Activated CD4-positive, alpha-beta T cell treated with anti-CD3 and anti-CD28 coated beads, Interleukin-2, amount 10 ng/mL, durations not matched to agents 24 days and 14 days (primary cell): ENCODE measurements around the gene RGS16. TPM values are rescaled to one million over a fixed set of nuclear protein-coding genes. Genes with fewer than 3 reads are reported as not detected.
A peak's percentile ranks its signal among the peaks of the same experiment; 100 is the strongest.
"Not testable (repeated sequence)": the region's sequence is repeated elsewhere in the genome, so short reads cannot be mapped to it uniquely, and the experiment has no call there.

Source experiments
- DNase-seq: peaks from one replicate; pipeline ENCODE4 v3.0.0; 2022
- H3K27ac Mint-ChIP-seq: one replicate; pipeline ENCODE4 v1.8.0; 2022; ENCODE audit warnings: mild to moderate bottlenecking, mixed read lengths
- H3K27me3 Mint-ChIP-seq: one replicate; pipeline ENCODE4 v1.8.0; 2022; ENCODE audit warnings: mixed read lengths
- H3K36me3 Mint-ChIP-seq: one replicate; pipeline ENCODE4 v1.8.0; 2022; ENCODE audit warnings: low read depth, mild to moderate bottlenecking, mixed read lengths
- H3K4me1 Mint-ChIP-seq: one replicate; pipeline ENCODE4 v1.8.0; 2021; ENCODE audit warnings: mixed read lengths
- H3K4me3 Mint-ChIP-seq: one replicate; pipeline ENCODE4 v1.8.0; 2022; ENCODE audit warnings: mild to moderate bottlenecking, moderate library complexity, mixed read lengths
- H3K9me3 Mint-ChIP-seq: one replicate; pipeline ENCODE4 v1.8.0; 2021; ENCODE audit warnings: mixed read lengths
- intact Hi-C: fragments of 100-400 bp; cut with micrococcal nuclease; formaldehyde crosslinking; loops from one replicate; pipeline ENCODE4 v1.15.1; 2023
- total RNA-seq: library from RNA; stranded (reverse); gene quantifications from 2 replicates; pipeline ENCODE4 v1.2.3, GENCODE V29; 2022

RGS16 gene
- total RNA-seq, 1 donor from 2014 or later: 94.3 TPM

DNA sequence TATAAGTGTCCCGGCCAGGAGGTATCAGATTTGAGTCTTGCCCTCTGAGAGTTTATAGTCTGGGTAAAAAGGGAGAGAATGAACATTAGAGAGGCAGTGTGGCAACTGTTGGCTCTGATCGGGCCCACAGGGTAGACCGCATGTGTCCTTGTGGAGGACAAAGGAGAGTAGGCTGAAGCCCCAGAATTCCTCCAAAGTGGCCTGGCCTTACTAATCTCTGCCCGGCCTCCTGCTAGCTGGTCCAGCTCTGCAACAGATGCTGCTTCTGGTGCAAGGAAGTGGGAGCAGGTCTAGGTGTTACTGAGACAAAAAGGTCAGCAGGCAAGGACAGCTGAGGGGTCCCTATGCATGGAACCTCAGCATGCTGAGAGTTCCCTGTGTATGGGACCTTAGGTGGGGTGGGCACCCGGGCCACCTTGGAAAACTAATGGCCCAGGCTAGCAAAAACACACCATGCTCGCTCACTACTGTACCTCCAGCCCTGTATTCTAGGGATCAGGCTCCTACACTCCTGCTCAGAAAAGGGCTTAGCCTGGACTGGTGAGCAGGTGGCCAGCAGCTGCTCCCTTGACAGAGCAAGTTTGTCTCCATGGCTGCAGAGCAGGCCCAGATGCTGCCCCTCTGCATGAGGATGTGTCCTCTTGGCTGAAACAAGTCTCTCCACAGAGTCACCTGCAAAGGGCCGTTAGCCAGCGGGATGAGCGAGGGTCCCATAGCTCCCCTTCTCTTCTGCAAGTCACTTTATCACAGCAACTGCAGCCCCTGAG is 30.3 kb upstream of the RGS16 start:
- Mint-ChIP-seq H3K4me3 (no peak overlapping the region), H3K36me3 (no peaks in the 10 kb centered on the region), H3K4me1 (peaks cover 33% of the 10 kb centered on the region), H3K9me3 (no peaks in the 10 kb centered on the region), H3K27me3 (peaks cover 32% of the 10 kb centered on the region), H3K27ac (no peak overlapping the region)
- no peak for DNase-seq
- intact Hi-C loops: no loop called here

DNA sequence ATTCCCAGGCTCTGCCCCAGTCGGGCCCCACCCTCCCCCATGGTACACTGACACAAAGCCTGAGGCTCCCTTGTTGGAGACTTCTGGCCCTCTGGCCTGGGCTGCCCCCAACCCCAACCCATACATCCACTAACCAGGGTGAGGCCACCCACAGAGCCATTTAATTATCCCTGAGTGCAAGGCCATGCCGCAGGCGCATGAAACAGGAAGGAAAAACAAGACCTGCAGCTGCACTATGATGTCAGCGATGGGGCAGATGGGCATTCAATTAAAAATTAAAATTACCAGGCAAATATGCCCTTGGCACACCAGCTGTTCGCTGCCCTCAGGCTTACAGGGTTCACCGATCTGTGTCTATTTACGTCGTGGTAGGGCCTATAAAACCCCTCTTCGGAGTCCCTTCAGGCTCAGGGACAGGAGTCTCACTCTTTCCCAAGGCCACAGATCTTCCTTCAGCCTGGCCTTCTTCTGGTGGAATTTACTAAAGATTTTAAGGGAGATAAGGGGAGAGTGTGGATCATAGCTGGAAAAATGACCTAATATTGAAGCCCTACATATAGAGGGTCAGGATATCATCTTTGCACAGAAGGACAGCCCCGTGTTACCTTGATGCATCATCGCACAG is 29.6 kb upstream of the RGS16 start:
- no peaks in the 10 kb centered on the region for H3K9me3 Mint-ChIP-seq
- no peak for DNase-seq
- peaks cover 32% of the 10 kb centered on the region for H3K27me3 Mint-ChIP-seq
- intact Hi-C loops: no loop called here
- no peak overlapping the region for H3K4me3 Mint-ChIP-seq
- H3K27ac Mint-ChIP-seq: no peak overlapping the region
- H3K36me3 Mint-ChIP-seq: no peaks in the 10 kb centered on the region
- H3K4me1 Mint-ChIP-seq: peaks cover 40% of the 10 kb centered on the region

DNA sequence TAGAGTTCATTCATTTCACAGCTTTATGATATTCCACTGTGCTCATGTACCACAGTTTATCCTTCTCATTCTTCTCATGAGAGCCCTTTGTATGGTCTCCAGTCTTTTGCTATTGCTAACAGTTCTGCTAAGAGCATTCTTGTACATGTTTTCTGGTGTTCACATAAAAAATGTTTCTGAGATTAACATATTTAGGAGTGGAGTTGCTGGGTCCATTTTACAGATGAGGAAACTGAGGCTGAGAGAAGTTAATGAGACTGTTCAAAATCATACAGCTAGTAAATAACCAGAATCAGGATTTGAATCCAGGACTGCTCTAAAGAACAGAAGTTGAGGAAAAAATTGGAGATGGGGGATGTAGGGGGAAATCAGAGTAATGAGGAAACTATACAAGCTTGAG is 28.8 kb upstream of the RGS16 start:
- Mint-ChIP-seq H3K36me3 (no peaks in the 10 kb centered on the region), H3K9me3 (no peaks in the 10 kb centered on the region), H3K4me1 (peaks cover 40% of the 10 kb centered on the region), H3K27me3 (peaks cover 31% of the 10 kb centered on the region), H3K4me3 (no peak overlapping the region), H3K27ac (no peak overlapping the region)
- DNase-seq: no peak
- intact Hi-C loops: no loop called here

DNA sequence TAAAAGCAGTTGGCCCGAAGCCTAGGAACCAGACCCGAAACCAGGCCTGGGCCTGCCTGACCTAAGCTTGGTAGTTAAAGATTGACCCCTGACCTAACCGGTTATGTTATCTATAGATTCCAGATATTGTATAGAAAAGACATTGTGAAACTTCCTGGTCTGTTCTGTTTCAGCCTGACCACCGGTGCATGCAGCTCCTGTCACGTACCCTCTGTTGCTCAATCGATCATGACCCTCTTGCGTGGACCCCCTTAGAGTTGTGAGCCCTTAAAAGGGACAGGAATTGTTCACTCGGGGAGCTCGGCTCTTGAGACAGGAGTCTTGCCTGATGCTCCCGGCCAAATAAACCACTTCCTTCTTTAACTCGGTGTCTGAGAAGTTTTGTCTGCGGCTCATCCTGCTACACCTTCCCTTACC is 28.3 kb upstream of the RGS16 start:
- intact Hi-C loops, DNase-seq, H3K36me3 Mint-ChIP-seq, H3K9me3 Mint-ChIP-seq: not testable (repeated sequence)
- Mint-ChIP-seq H3K27me3 (peaks cover 26% of the 10 kb centered on the region), H3K27ac (peak overlapping the region; percentile 35), H3K4me3 (peak overlapping the region; percentile 56), H3K4me1 (peaks cover 40% of the 10 kb centered on the region)

DNA sequence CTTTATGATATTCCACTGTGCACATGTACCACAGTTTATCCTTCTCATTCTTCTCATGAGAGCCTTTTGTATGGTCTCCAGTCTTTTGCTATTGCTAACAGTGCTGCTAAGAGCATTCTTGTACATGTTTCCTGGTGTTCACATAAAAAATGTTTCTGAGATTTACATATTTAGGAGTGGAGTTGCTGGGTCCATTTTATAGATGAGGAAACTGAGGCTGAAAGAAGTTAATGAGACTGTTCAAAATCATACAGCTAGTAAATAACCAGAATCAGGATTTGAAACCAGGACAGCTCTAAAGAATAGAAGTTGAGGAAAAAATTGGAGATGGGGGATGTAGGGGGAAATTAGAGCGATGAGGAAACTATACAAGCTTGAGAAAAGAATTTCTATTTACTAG is 27.8 kb upstream of the RGS16 start:
- no peak overlapping the region for H3K4me3 Mint-ChIP-seq
- H3K36me3 Mint-ChIP-seq: no peaks in the 10 kb centered on the region
- DNase-seq: no peak
- H3K27me3 Mint-ChIP-seq: peaks cover 26% of the 10 kb centered on the region
- intact Hi-C loops: no loop called here
- no peaks in the 10 kb centered on the region for H3K9me3 Mint-ChIP-seq
- peaks cover 42% of the 10 kb centered on the region for H3K4me1 Mint-ChIP-seq
- no peak overlapping the region for H3K27ac Mint-ChIP-seq

DNA sequence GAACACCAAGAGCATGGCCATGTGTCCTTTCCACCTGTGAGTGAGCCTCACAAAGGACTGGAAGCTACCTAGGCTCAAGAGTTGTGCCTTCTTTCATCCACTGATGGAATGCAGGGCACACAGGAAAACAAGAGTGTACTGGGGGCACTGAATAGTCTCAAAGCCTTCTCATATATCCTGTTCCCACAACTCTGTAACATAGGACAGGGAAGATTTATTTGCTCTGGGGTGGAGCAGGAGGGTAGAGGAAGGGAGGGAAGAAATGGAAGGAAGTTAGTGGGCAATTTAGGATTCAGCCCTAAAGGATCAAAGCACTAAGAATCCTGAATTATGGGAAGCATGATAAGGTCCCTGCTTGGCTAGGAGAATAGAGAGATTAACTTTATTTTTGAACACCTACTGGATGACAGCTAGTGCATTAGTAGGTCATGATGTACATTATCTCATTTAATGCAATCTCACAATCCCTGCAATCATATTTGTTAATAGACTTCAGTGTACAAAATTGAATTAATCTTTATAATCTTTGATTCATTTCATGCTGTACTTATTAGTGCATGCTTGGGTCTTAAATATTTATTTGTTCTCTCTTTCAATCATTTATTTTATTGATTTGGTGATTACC is 27.0 kb upstream of the RGS16 start:
- intact Hi-C loops: no loop called here
- no peaks in the 10 kb centered on the region for H3K9me3 Mint-ChIP-seq
- no peak overlapping the region for H3K4me3 Mint-ChIP-seq

DNA sequence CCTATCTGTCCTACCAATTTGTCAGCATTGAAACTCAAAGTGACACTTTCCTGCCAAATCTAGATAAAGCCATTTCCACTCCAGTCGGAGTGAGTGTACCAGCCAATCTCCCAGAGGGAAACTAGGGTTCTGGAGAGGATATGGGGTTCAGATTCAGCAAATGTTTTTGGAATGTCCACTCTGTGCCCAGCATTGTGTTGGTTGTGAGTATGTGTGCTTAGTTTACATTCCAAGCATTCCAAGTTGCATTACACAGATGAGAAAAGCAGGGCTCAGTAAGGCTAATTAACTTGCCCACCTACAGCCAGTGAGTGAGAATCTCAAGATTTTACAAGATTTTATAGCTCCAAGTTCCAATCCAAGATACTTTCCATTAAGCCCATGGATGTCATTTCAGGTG is 26.4 kb upstream of the RGS16 start:
- Mint-ChIP-seq H3K9me3 (no peaks in the 10 kb centered on the region), H3K27me3 (peaks cover 27% of the 10 kb centered on the region), H3K36me3 (no peaks in the 10 kb centered on the region), H3K4me3 (peak overlapping the region; percentile 33), H3K4me1 (peaks cover 55% of the 10 kb centered on the region), H3K27ac (peak overlapping the region; percentile 73)
- no peak for DNase-seq
- intact Hi-C loops: no loop called here

More for the DNA sequence above, 27.0 kb upstream of the RGS16 start:
- Mint-ChIP-seq H3K27ac (peak overlapping the region; percentile 19), H3K4me1 (peaks cover 49% of the 10 kb centered on the region), H3K27me3 (peaks cover 29% of the 10 kb centered on the region), H3K36me3 (no peaks in the 10 kb centered on the region)
- no peak for DNase-seq

DNA sequence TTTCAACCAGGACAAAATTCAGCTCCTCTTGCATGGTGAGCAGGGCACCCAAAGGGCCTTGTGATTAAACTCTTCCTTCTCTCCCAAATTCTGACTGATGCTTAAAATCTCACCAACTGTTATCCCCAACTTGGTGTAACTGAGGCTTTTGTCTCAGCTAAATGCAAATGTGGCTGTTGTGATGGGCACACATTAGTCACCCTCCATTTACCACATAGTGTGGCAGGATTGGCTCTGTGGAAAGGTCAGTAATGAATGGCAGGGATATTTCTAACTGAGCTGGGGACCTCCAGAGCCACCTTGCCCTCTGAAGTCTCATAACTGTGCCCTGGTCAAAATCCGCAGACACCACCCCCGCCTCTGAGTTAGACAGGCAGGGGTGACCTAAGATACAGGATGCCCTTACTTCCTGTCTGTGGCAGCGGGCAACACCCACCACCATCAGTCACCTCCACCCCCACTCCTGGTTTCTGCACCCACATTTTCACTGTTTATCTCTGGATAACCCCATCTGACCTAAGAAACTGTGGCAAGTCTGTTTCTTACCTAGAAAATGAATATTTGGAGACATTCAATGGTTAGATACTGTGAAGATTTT is 25.4 kb upstream of the RGS16 start:
- Mint-ChIP-seq H3K27me3 (peaks cover 21% of the 10 kb centered on the region), H3K9me3 (no peaks in the 10 kb centered on the region), H3K36me3 (no peaks in the 10 kb centered on the region), H3K4me3 (peak overlapping the region; percentile 47), H3K27ac (peak overlapping the region; percentile 80), H3K4me1 (peaks cover 65% of the 10 kb centered on the region)
- intact Hi-C loops: loop anchor here (1.0 kb wide), 3 partner anchors 13 to 80 kb away; no protein-coding TSS in a partner anchor
- DNase-seq: peak; percentile 76

DNA sequence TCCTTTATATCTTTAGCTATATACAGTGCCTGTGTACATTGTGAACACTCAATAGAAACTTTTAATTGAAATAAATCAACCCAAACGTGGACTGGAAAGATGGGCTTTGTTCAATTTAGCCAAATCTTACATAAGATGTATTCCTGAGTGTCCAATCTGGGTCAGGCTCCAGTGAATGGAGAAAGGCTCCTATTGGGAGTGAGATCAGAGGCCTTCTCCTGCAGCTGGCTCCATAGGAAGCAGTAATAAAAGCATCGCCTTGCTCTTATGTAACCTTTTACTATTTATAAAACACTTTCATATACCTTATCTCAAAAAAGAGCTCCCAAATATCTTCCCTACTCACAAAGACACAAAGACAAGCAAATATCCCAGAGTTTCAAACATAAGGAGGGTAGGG is 24.9 kb upstream of the RGS16 start:
- intact Hi-C loops: loop anchor here (1.0 kb wide), 3 partner anchors 13 to 80 kb away; no protein-coding TSS in a partner anchor
- peak overlapping the region; percentile 80 for H3K27ac Mint-ChIP-seq
- H3K27me3 Mint-ChIP-seq: peaks cover 20% of the 10 kb centered on the region
- no peak for DNase-seq
- H3K4me1 Mint-ChIP-seq: peaks cover 67% of the 10 kb centered on the region
- H3K4me3 Mint-ChIP-seq: peak overlapping the region; percentile 47
- no peaks in the 10 kb centered on the region for H3K36me3 Mint-ChIP-seq
- H3K9me3 Mint-ChIP-seq: no peaks in the 10 kb centered on the region

DNA sequence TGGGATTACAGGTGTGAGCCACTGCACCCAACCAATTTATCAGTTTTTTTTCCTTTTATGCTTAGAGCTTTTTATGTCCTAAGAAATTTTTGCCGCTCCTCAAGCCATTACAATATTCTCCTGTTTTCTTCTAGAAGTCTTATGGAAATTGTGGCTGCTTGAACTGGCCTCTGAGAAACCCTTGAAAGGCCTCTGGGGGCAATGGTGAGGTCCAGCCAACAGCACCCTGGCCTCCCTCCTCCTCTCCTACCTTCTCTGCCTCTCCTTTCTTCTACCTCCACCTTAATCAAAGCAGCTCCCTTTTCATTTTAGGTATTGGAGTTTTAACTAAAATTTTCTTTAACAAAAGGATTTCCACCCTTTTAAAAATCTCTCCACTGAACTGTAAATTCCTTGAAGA is 24.5 kb upstream of the RGS16 start:
- Mint-ChIP-seq H3K4me1 (peaks cover 68% of the 10 kb centered on the region), H3K36me3 (no peaks in the 10 kb centered on the region), H3K4me3 (no peak overlapping the region), H3K9me3 (no peaks in the 10 kb centered on the region), H3K27me3 (peaks cover 17% of the 10 kb centered on the region), H3K27ac (no peak overlapping the region)
- intact Hi-C loops: loop anchor here (1.0 kb wide), 3 partner anchors 12 to 81 kb away; no protein-coding TSS in a partner anchor
- DNase-seq: no peak

DNA sequence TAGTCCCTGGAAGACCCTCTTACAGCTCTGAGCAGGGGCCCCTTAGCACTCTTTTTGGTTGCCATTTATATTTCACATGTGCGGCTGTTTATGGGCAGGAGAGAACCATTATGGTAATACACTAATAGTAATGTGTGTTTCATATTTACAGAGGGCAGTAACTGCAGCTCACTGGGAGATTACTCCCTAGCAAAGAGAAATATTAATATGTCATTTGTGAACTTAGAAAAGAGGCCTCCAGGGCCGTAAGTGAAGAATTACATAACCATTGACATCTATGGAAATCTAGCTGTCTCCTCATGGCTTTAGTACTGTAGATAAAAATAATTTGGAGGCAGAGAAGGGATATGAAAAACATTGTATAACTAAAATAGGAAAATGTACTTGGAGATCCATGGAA is 23.4 kb upstream of the RGS16 start:
- no peak overlapping the region for H3K27ac Mint-ChIP-seq
- peaks cover 15% of the 10 kb centered on the region for H3K27me3 Mint-ChIP-seq
- intact Hi-C loops: no loop called here
- no peaks in the 10 kb centered on the region for H3K9me3 Mint-ChIP-seq
- no peak overlapping the region for H3K4me3 Mint-ChIP-seq
- H3K36me3 Mint-ChIP-seq: no peaks in the 10 kb centered on the region
- peaks cover 74% of the 10 kb centered on the region for H3K4me1 Mint-ChIP-seq
- DNase-seq: no peak

DNA sequence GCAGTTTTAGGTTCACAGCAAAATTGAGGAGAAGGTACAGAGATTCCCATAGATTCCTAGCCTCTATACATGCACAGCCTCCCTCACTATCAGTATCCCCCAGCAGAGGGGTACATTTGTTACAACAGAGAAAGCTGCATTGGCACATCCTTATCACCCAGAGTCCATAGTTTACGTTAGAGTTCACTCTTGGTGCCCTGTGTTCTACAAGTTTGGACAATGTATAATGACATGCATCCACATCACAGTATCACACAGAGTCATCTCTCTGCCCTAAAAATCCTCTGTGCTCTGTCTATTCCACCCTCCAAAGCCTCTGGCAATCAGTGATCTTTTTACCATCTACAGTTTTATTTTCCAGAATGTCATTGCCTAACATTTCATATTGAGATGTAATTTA is 22.3 kb upstream of the RGS16 start:
- intact Hi-C loops: no loop called here
- H3K36me3 Mint-ChIP-seq: no peaks in the 10 kb centered on the region
- peaks cover 10% of the 10 kb centered on the region for H3K27me3 Mint-ChIP-seq
- H3K27ac Mint-ChIP-seq: no peak overlapping the region
- no peak overlapping the region for H3K4me3 Mint-ChIP-seq
- no peak for DNase-seq
- peaks cover 68% of the 10 kb centered on the region for H3K4me1 Mint-ChIP-seq
- no peaks in the 10 kb centered on the region for H3K9me3 Mint-ChIP-seq

DNA sequence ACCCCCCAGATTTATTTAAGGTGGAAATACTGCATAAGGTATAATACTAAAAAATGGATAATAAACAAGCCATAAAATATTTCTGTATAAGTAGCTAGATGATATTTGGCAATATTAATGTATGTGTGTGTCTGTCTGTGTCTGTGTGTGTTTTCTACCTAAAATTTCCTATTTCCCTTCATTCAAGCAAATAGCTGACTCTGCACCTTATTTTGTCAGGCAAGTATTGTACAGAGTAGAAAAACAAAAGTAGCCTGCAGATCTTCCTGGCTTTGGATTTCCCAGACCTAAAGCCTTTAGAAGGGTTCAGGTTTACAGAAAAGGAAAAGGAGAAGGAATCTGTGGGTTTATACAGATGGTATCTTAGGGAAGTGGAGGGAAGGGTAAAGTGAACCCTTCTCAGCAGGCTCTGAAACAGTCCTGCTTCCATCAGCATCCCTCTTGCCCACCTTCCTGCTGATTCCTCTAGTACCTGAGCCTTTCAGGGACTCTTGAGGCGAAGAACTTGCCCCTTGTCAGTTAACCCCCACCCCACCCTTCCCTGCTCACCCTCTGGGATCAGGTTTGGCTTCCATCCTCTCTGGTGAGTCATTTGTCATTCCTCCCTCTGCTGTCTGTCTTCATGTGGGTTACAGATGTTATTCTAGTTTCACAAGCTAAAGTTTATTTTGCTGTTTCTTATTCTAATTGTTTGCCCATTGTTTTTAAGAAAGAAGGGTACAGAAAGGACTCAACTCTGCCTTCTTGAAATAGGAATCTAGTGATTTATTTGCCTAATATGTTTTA is 21.7 kb upstream of the RGS16 start:
- no peak for DNase-seq
- Mint-ChIP-seq H3K4me1 (peaks cover 70% of the 10 kb centered on the region), H3K27me3 (peaks cover 7% of the 10 kb centered on the region), H3K4me3 (no peak overlapping the region), H3K9me3 (peaks cover 4% of the 10 kb centered on the region), H3K36me3 (peaks cover 2% of the 10 kb centered on the region), H3K27ac (no peak overlapping the region)
- intact Hi-C loops: no loop called here
